HEK293T (cell line): ENCODE results near the gene LRRC8E.

Experiments
- CTCF ChIA-PET: fragments of 350-600 bp; formaldehyde crosslinking; extraction: SDS; loops from one replicate; lab custom pipeline; 2021; ENCODE audit warnings: antibody characterized with exemption, inconsistent platforms; lab: Yijun Ruan, JAX
- POLR2A ChIA-PET: fragments of 350-600 bp; formaldehyde crosslinking; extraction: SDS; loops from one replicate; lab custom pipeline; 2020; ENCODE audit warnings: antibody characterized with exemption, inconsistent platforms; lab: Yijun Ruan, JAX
- DNase-seq: peaks from one replicate; pipeline ENCODE4 v3.0.0; 2012; ENCODE audit warnings: mixed read lengths; ENCODE audit errors: extremely low spot score
- ARNT ChIP-seq: fragments of 450-650 bp; IDR thresholded peaks from 2 replicates; pipeline ENCODE4 v1.6.1; 2017; ENCODE audit warnings: mild to moderate bottlenecking
- BHLHE40 ChIP-seq: fragments of 450-650 bp; IDR thresholded peaks from 2 replicates; pipeline ENCODE4 v1.6.1; 2016; ENCODE audit warnings: mild to moderate bottlenecking, moderate library complexity, borderline replicate concordance
- CTBP1 ChIP-seq: fragments of 450-650 bp; IDR thresholded peaks from 2 replicates; pipeline ENCODE4 v1.6.1; 2016; ENCODE audit warnings: borderline replicate concordance
- ELF4 ChIP-seq: fragments of 450-650 bp; IDR thresholded peaks from 2 replicates; pipeline ENCODE4 v1.6.1; 2017; ENCODE audit warnings: antibody characterized with exemption
- FOXA1 ChIP-seq: fragments of 450-650 bp; IDR thresholded peaks from 2 replicates; pipeline ENCODE4 v1.6.1; 2016; ENCODE audit warnings: mild to moderate bottlenecking
- FOXK2 ChIP-seq: fragments of 450-650 bp; IDR thresholded peaks from 2 replicates; pipeline ENCODE4 v1.6.1; 2016; ENCODE audit warnings: mild to moderate bottlenecking
- FOXM1 ChIP-seq: fragments of 450-650 bp; IDR thresholded peaks from 2 replicates; pipeline ENCODE4 v1.6.1; 2017; ENCODE audit warnings: mild to moderate bottlenecking, borderline replicate concordance
- HDGF ChIP-seq: fragments of 450-650 bp; IDR thresholded peaks from 2 replicates; pipeline ENCODE4 v1.6.1; 2017; ENCODE audit warnings: antibody characterized with exemption, borderline replicate concordance
- L3MBTL2 ChIP-seq: fragments of 450-650 bp; conservative IDR thresholded peaks from 2 replicates; pipeline ENCODE4 v1.6.1; 2016; ENCODE audit warnings: mild to moderate bottlenecking
- LEF1 ChIP-seq: fragments of 450-650 bp; IDR thresholded peaks from 2 replicates; pipeline ENCODE4 v1.6.1; 2017; ENCODE audit warnings: mild to moderate bottlenecking, borderline replicate concordance
- NFRKB ChIP-seq: fragments of 450-650 bp; IDR thresholded peaks from 2 replicates; pipeline ENCODE4 v1.6.1; 2016; ENCODE audit warnings: mild to moderate bottlenecking, moderate library complexity
- PKNOX1 ChIP-seq: fragments of 450-650 bp; IDR thresholded peaks from 2 replicates; pipeline ENCODE4 v1.6.1; 2016
- SP1 ChIP-seq: fragments of 450-650 bp; IDR thresholded peaks from 2 replicates; pipeline ENCODE4 v1.6.1; 2017
- SUZ12 ChIP-seq: fragments of 450-650 bp; IDR thresholded peaks from 2 replicates; pipeline ENCODE4 v1.6.1; 2016; ENCODE audit warnings: mild to moderate bottlenecking
- TARDBP ChIP-seq: fragments of 450-650 bp; IDR thresholded peaks from 2 replicates; pipeline ENCODE4 v1.6.1; 2016
- ZNF384 ChIP-seq: fragments of 450-650 bp; IDR thresholded peaks from 2 replicates; pipeline ENCODE4 v1.6.1; 2016

LRRC8E gene

GRCh38 chr19:7897292-7897691 lies 9.0 kb downstream of the LRRC8E start:
- TF ChIP-seq LEF1 (no peak), ELF4 (no peak), BHLHE40 (no peak), HDGF (no peak), TARDBP (no peak), SP1 (no peak), CTBP1 (no peak), FOXA1 (no peak), L3MBTL2 (no peak), FOXM1 (no peak), ZNF384 (no peak), SUZ12 (no peak)
- POLR2A ChIA-PET: interaction anchor here (1.4 kb wide), 1 partner anchor 23 kb away, joined by 3 read pairs; the partner anchor contains the start of gene SNAPC2
- CTCF ChIA-PET: interaction anchor here (0.6 kb wide), 1 partner anchor 22 kb away, joined by 3 read pairs; no protein-coding TSS in a partner anchor
- no peak for DNase-seq

DNA sequence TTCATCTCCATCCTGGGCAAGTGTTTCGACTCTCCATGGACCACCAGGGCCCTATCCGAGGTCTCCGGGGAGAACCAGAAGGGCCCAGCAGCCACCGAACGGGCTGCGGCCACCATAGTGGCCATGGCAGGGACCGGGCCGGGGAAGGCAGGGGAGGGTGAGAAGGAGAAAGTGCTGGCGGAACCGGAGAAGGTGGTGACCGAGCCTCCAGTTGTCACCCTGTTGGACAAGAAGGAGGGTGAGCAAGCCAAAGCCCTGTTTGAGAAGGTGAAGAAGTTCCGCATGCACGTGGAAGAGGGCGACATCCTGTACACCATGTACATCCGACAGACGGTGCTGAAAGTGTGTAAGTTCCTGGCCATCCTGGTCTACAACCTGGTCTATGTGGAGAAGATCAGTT lies 10.7 kb downstream of the LRRC8E start:
- ChIA-PET CTCF (interaction anchor here (1.8 kb wide), 1 partner anchor 29 kb away, joined by 6 read pairs; no protein-coding TSS in a partner anchor), POLR2A (interaction anchor here (1.0 to 1.6 kb wide), 4 partner anchors 10 to 24 kb away, joined by 3 to 7 read pairs (median 4); partner anchors contain the start of genes LRRC8E, PRR36 and SNAPC2)
- no peak for DNase-seq
- TF ChIP-seq FOXK2 (no peak), ELF4 (no peak), ZNF384 (no peak), TARDBP (no peak), FOXA1 (no peak), HDGF (no peak)

- ChIA-PET POLR2A (interaction anchor here (1.0 to 2.7 kb wide), 8 partner anchors 11 to 44 kb away, joined by 3 to 14 read pairs (median 4); partner anchors contain the start of genes LRRC8E, PRR36 and SNAPC2), CTCF (interaction anchor here (1.8 kb wide), 1 partner anchor 30 kb away, joined by 6 read pairs; no protein-coding TSS in a partner anchor)
- DNase-seq: no peak
- no peak for TF ChIP-seq L3MBTL2
- no peak for TF ChIP-seq NFRKB
- TF ChIP-seq CTBP1: no peak
- no peak for TF ChIP-seq FOXA1
- no peak for TF ChIP-seq TARDBP
- no peak for TF ChIP-seq PKNOX1
Observed at GRCh38 chr19:7899751-7900378, 11.6 kb downstream of the LRRC8E start.

DNA sequence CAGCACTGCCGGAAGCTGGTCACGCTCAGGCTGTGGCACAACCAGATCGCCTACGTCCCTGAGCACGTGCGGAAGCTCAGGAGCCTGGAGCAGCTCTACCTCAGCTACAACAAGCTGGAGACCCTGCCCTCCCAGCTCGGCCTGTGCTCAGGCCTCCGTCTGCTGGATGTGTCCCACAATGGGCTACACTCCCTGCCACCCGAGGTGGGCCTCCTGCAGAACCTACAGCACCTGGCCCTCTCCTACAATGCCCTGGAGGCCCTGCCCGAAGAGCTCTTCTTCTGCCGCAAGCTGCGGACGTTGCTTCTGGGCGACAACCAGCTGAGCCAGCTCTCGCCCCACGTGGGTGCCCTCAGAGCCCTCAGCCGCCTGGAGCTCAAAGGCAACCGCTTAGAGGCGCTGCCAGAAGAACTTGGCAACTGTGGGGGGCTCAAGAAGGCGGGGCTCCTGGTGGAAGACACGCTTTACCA lies 12.1 kb downstream of the LRRC8E start:
- POLR2A ChIA-PET: interaction anchor here (1.0 to 2.7 kb wide), 9 partner anchors 12 to 43 kb away, joined by 3 to 14 read pairs (median 5); partner anchors contain the start of genes LRRC8E, PRR36 and SNAPC2
- DNase-seq: no peak
- TF ChIP-seq ARNT (no peak), ELF4 (no peak), BHLHE40 (no peak), CTBP1 (no peak), ZNF384 (no peak), PKNOX1 (no peak), FOXM1 (no peak), SP1 (no peak), SUZ12 (no peak)
- CTCF ChIA-PET: interaction anchor here (1.8 kb wide), 1 partner anchor 31 kb away, joined by 6 read pairs; no protein-coding TSS in a partner anchor

DNA sequence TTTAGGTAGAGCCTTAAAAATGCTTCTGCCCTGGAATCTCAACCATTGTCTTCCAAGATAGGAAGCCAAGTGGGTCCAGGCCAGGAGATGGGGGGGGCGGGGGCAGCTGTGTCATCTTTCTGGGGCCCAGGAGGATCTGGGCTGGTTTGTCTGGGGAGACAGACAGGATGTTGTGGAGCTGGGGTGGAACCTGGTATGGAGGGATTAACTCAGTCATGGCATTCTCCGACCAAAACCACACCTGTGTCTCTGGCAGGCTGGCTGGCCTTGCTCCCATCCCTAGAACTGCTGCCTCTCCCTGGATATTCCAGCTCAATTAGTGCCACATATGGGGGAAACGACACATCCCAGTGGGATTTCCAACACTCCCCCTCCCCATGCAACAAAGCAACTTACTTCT lies 12.6 kb downstream of the LRRC8E start:
- ChIA-PET CTCF (interaction anchor here (1.8 kb wide), 1 partner anchor 31 kb away, joined by 6 read pairs; no protein-coding TSS in a partner anchor), POLR2A (interaction anchor here (1.0 to 2.7 kb wide), 7 partner anchors 12 to 43 kb away, joined by 3 to 14 read pairs (median 6); partner anchors contain the start of genes LRRC8E and SNAPC2)
- DNase-seq: no peak
- TF ChIP-seq FOXK2 (no peak), FOXM1 (no peak), ARNT (no peak), FOXA1 (no peak), HDGF (no peak), SUZ12 (no peak), PKNOX1 (no peak), TARDBP (no peak), SP1 (no peak), NFRKB (no peak), ZNF384 (no peak), BHLHE40 (no peak), LEF1 (no peak), CTBP1 (no peak), ELF4 (no peak), L3MBTL2 (no peak)

GRCh38 chr19:7901337-7901736 lies 13.0 kb downstream of the LRRC8E start:
- no peak for TF ChIP-seq CTBP1
- no peak for TF ChIP-seq ELF4
- TF ChIP-seq LEF1: no peak
- TF ChIP-seq BHLHE40: no peak
- no peak for TF ChIP-seq FOXM1
- TF ChIP-seq TARDBP: no peak
- TF ChIP-seq L3MBTL2: no peak
- TF ChIP-seq PKNOX1: no peak
- no peak for TF ChIP-seq HDGF
- no peak for TF ChIP-seq SP1
- no peak for TF ChIP-seq FOXA1
- TF ChIP-seq SUZ12: no peak
- no peak for TF ChIP-seq ARNT
- TF ChIP-seq ZNF384: no peak
- no peak for TF ChIP-seq NFRKB
- no peak for TF ChIP-seq FOXK2
- CTCF ChIA-PET: interaction anchor here (0.7 kb wide), 1 partner anchor 32 kb away, joined by 3 read pairs; no protein-coding TSS in a partner anchor
- no peak for DNase-seq
- POLR2A ChIA-PET: interaction anchor here (0.8 to 2.7 kb wide), 5 partner anchors 13 to 28 kb away, joined by 3 to 14 read pairs (median 6); partner anchors contain the start of genes LRRC8E and SNAPC2
